Liver (tissue), 3 donors: ENCODE results near the gene SCNN1A.

Experiments
- CTCF ChIP-seq: fragments of 150-350 bp; IDR thresholded peaks from 2 replicates; pipeline ENCODE4 v1.5.1; 2017; ENCODE audit warnings: improper control_type of control experiment, low read depth, low read length; ENCODE audit not compliant: missing input control
- JUND ChIP-seq, 2 donors: IDR thresholded peaks; 2 replicates each; pipeline ENCODE4 v1.6.1; 2016; ENCODE audit warnings: antibody characterized with exemption in 2 of 2
- YY1 ChIP-seq: IDR thresholded peaks from 2 replicates; pipeline ENCODE4 v1.6.1; 2016; ENCODE audit warnings: antibody characterized with exemption, mild to moderate bottlenecking
- donor health status: healthy.
- donor health status: healthy.

- TF ChIP-seq YY1 (no peak), CTCF (no peak), JUND (IDR thresholded peaks at IDR 0.05) (no peak)
Measured at GRCh38 chr12:6346942-6347341, 28.4 kb downstream of the SCNN1A start.
